Endometrial microvascular endothelial cells (primary cell): ENCODE results near the gene UCHL1. TPM values are rescaled to one million over a fixed set of nuclear protein-coding genes. Genes with fewer than 3 reads are reported as not detected.
"Not testable (repeated sequence)": the region's sequence is repeated elsewhere in the genome, so short reads cannot be mapped to it uniquely, and the experiment has no call there.

Experiments
- in situ Hi-C: cut with HindIII; loops from 2 replicates; pipeline ENCODE4 v1.10.0; 2017; ENCODE audit warnings: low sequenced_read_pairs, low pct_unique_long_range_greater_than_20kb; ENCODE audit errors: inconsistent ontology term
- total RNA-seq: library from RNA; depleted of rRNA; stranded (reverse); fragments of >200 nt; gene quantifications from one replicate; pipeline ENCODE4 v1.2.3, GENCODE V29; 2015; ENCODE audit errors: inconsistent ontology term

The UCHL1 gene
- total RNA-seq, 1 donor from 2014 or later: 340 TPM

- in situ Hi-C loops: no loop called here
These were observed 28.8 kb upstream of the UCHL1 start for GRCh38 chr4:41227902-41228301.

GRCh38 chr4:41232406-41232805, 24.3 kb upstream of the UCHL1 start:
- in situ Hi-C loops: no loop called here

- in situ Hi-C loops: no loop called here
These were observed 23.9 kb upstream of the UCHL1 start for GRCh38 chr4:41232856-41233255.

GRCh38 chr4:41236032-41236431, 20.7 kb upstream of the UCHL1 start:
- in situ Hi-C loops: no loop called here

GRCh38 chr4:41236508-41236907, 20.2 kb upstream of the UCHL1 start:
- in situ Hi-C loops: no loop called here

GRCh38 chr4:41241919-41242318, 14.8 kb upstream of the UCHL1 start:
- in situ Hi-C loops: no loop called here

- in situ Hi-C loops: no loop called here
These were observed 10.7 kb upstream of the UCHL1 start for GRCh38 chr4:41245983-41246382.

GRCh38 chr4:41256131-41256739, 493 bp upstream of the UCHL1 start:
- in situ Hi-C loops: no loop called here

- in situ Hi-C loops: no loop called here
These were observed 651 bp downstream of the UCHL1 start for GRCh38 chr4:41257257-41257901.

- in situ Hi-C loops: no loop called here
These were observed 1.2 kb downstream of the UCHL1 start for GRCh38 chr4:41257906-41258305.

- in situ Hi-C loops: no loop called here
These were observed 2.1 kb downstream of the UCHL1 start for GRCh38 chr4:41258783-41259182.

- in situ Hi-C loops: no loop called here
These were observed 3.5 kb downstream of the UCHL1 start for GRCh38 chr4:41260116-41260733.

GRCh38 chr4:41262198-41262597, 5.5 kb downstream of the UCHL1 start:
- in situ Hi-C loops: no loop called here

- in situ Hi-C loops: no loop called here
These were observed 7.5 kb downstream of the UCHL1 start for GRCh38 chr4:41264212-41264611.

- in situ Hi-C loops: no loop called here
These were observed 11.3 kb downstream of the UCHL1 start for GRCh38 chr4:41267997-41268396.

GRCh38 chr4:41268721-41269517, 12.2 kb downstream of the UCHL1 start:
- in situ Hi-C loops: no loop called here

GRCh38 chr4:41269682-41270081, 13.0 kb downstream of the UCHL1 start:
- in situ Hi-C loops: no loop called here

GRCh38 chr4:41275931-41276330, 19.2 kb downstream of the UCHL1 start:
- in situ Hi-C loops: not testable (repeated sequence)

GRCh38 chr4:41280010-41280409, 23.3 kb downstream of the UCHL1 start:
- in situ Hi-C loops: no loop called here
